Psoas muscle (tissue), 8 donors: ENCODE results near the gene C2CD4B. TPM values are rescaled to one million over a fixed set of nuclear protein-coding genes. Genes with fewer than 3 reads are reported as not detected.

ENCODE experiments used
- ATAC-seq, 4 donors: fragments of 200-7000 bp; cut with Tn5 transposase; one replicate each; pipeline ENCODE4 v1.9.1; 2020; ENCODE audit warnings: moderate library complexity in 3 of 4, mild to moderate bottlenecking in 2 of 4
- DNase-seq, 2 donors: peaks; one replicate each; pipeline ENCODE4 v3.0.0-alpha.2; 2020
- H3K27ac ChIP-seq: fragments of 200-600 bp; one replicate; pipeline ENCODE4 v1.8.0; 2022
- H3K27me3 ChIP-seq, 3 donors: fragments of 200-600 bp in 1 of 3; one replicate each; pipeline versions ENCODE4 v1.6.1 to v1.8.0; 2013 to 2022; ENCODE audit warnings: low read length in 2 of 3, mild to moderate bottlenecking in 2 of 3, moderate library complexity in 1 of 3; ENCODE audit not compliant: insufficient read depth in 3 of 3
- H3K36me3 ChIP-seq, 2 donors: fragments of 200-600 bp in 1 of 2; one replicate each; pipeline versions ENCODE4 v1.6.1 to v1.8.0; 2013 to 2022; ENCODE audit warnings: low read depth in 1 of 2, mild to moderate bottlenecking in 1 of 2, moderate library complexity in 1 of 2; ENCODE audit not compliant: insufficient read depth in 1 of 2
- H3K4me1 ChIP-seq: fragments of 200-600 bp; one replicate; pipeline ENCODE4 v1.8.0; 2022
- H3K4me3 ChIP-seq: fragments of 200-600 bp; one replicate; pipeline ENCODE4 v1.8.0; 2022; ENCODE audit warnings: mild to moderate bottlenecking
- H3K9me3 ChIP-seq: fragments of 200-600 bp; one replicate; pipeline ENCODE4 v1.8.0; 2022
- CTCF ChIP-seq: fragments of 200-600 bp; IDR thresholded peaks from one replicate; pipeline ENCODE4 v1.8.0; 2022; ENCODE audit warnings: antibody characterized with exemption
- WGBS, 3 donors: extraction: QIAGEN DNeasy Blood & Tissue Kit; methylation state at CpG; one replicate each; pipeline versions ENCODE4 v1.1.6 to v1.1.7; 2013; 5-methylcytosine and 5-hydroxymethylcytosine counted together
- intact Hi-C, 2 donors: fragments of 100-400 bp; cut with DNase I; formaldehyde crosslinking; loops; one replicate each; pipeline versions ENCODE4 v1.11.0 to v1.14.2; 2022
- polyA plus RNA-seq, 3 donors: library from polyadenylated mRNA; stranded (reverse); fragments of 200-250 nt; gene quantifications; one replicate each; pipeline ENCODE4 v1.2.3, GENCODE V29; 2013
- total RNA-seq, 4 donors: library from RNA; stranded (reverse); fragmentation: NEBNext Ultra II Directional in 2 of 4; extraction: Animal tissue kit (Norgen Biotek cat#: 25700) in 2 of 4; gene quantifications; one replicate each; pipeline versions ENCODE4 v1.2.1 to v1.2.4, GENCODE V29; 2021 to 2023
- donor health status: healthy with polysubstance abuse.
- donor health status: DM: no; HTN: no; CAD: no; lungs with moderate emphysema.
- donor health status: Bipolar disorder and iron deficiency.
- donor health status: healthy.
- donor health status: DM: yes; HTN: yes; CAD: no.
- donor health status: DM: no; HTN: no; CAD: no.
- donor health status: DM: no; HTN: no; CAD: no.
- donor health status: DM: yes; HTN: yes; CAD: no.

Gene C2CD4B
- total and polyA plus RNA-seq, 7 donors = 0.17 to 8.6 (median 1.0) TPM

DNA sequence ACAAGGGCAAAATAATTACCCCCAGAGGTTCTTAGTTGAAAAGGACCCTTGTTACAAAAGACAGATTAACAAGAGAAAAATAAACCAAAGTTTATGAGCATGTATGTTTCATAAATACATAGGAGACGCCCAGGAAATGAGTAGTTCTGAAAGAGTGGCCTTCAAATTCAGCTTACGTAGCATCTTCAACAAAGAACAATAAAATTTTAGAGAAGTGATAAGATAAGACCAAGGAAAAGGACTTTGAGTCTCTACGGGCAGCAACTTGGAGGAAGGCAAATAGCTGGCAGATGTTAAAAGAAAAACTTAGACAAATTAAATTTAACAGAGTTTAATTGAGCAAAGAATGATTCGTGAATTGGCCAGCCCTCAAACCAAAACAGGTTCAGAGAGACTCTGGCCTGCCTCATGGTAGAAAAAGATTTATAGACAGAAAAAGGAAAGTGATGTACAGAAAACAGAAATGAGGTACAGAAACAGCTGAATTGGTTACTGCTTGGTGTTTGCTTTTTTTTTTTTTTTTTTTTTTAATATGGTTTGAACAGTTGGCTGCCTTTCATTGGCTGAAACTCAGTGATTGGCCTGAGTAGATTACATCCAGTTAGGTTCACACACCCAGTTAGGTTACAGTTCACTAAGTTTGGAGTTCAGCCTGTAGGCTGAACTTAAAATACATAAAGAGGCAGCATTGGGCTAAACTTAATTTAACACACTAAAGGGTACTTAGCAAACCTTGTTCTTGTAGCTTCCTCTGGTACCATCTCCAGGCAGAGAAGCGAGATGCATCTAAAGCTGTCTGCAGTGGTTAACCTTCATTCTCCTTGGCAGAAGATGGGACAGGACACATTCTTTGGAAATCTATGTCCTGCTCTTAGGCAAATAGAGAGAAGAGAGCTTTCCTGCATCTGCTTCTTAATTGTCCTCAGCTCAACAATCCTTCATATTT, 23.2 kb downstream of the C2CD4B start:
- 72 to 78% (median 75%) methylated on average over 5 of the region's 5 CpGs for WGBS, 3 donors
- DNase-seq (no peak), ATAC-seq (no peak)
- Histone ChIP-seq H3K27me3 (no peaks in the 10 kb centered on the region), H3K9me3 (no peaks in the 10 kb centered on the region), H3K4me3 (no peak overlapping the region), H3K27ac (no peak overlapping the region), H3K4me1 (no peaks in the 10 kb centered on the region), H3K36me3 (no peaks in the 10 kb centered on the region)
- intact Hi-C loops = no loop called here
- no peak for TF ChIP-seq CTCF

- no peak for TF ChIP-seq CTCF
- no peaks in the 10 kb centered on the region for H3K4me1 ChIP-seq
- H3K36me3 ChIP-seq = no peaks in the 10 kb centered on the region
- 80 to 100% (median 82%) methylated on average over 1 of the region's 1 CpG for WGBS, 3 donors
- H3K9me3 ChIP-seq = no peaks in the 10 kb centered on the region
- H3K27me3 ChIP-seq = no peaks in the 10 kb centered on the region
- no peak overlapping the region for H3K4me3 ChIP-seq
- intact Hi-C loops = no loop called here
- ATAC-seq = no peak
- no peak overlapping the region for H3K27ac ChIP-seq
- DNase-seq = no peak
Measured at GRCh38 chr15:62141200-62141599, 23.9 kb downstream of the C2CD4B start.

GRCh38 chr15:62138124-62138523, 27.0 kb downstream of the C2CD4B start:
- WGBS, 3 donors = 46 to 50% (median 48%) methylated on average over 5 of the region's 5 CpGs
- TF ChIP-seq CTCF = no peak
- H3K27ac ChIP-seq = no peak overlapping the region
- ATAC-seq (peak in 1 of 4 donors; percentile 34), DNase-seq (no peak)
- no peaks in the 10 kb centered on the region for H3K36me3 ChIP-seq
- H3K9me3 ChIP-seq = no peaks in the 10 kb centered on the region
- peaks cover 0 to 4% (median 0%) of the 10 kb centered on the region in 3 donors for H3K27me3 ChIP-seq
- no peak overlapping the region for H3K4me3 ChIP-seq
- H3K4me1 ChIP-seq = no peaks in the 10 kb centered on the region
- intact Hi-C loops = no loop called here

- Histone ChIP-seq H3K27ac (no peak overlapping the region), H3K4me3 (no peak overlapping the region), H3K4me1 (no peaks in the 10 kb centered on the region), H3K36me3 (no peaks in the 10 kb centered on the region), H3K9me3 (no peaks in the 10 kb centered on the region), H3K27me3 (peaks cover 0 to 4% (median 0%) of the 10 kb centered on the region in 3 donors)
- no peak for ATAC-seq
- WGBS, 3 donors = 93 to 95% (median 94%) methylated on average over 3 of the region's 3 CpGs
- TF ChIP-seq CTCF = no peak
- intact Hi-C loops = no loop called here
- no peak for DNase-seq
Measured at GRCh38 chr15:62136911-62137865, 27.9 kb downstream of the C2CD4B start.
